ENCODE data around the gene RAB10. TPM values are rescaled to one million over a fixed set of nuclear protein-coding genes. Genes with fewer than 3 reads are reported as not detected.

RAB10 gene
- total RNA-seq, 1 experiment from 2014 or later: 138 TPM

GRCh38 chr2:26144031-26144430 is 110.1 kb downstream of the RAB10 start:
- intact Hi-C loops (cut with micrococcal nuclease): loop anchor here (2.0 kb wide), 2 partner anchors 55 to 291 kb away; no protein-coding TSS in a partner anchor
- no peaks in the 10 kb centered on the region for H4K20me1 ChIP-seq (ENCODE audit: low read length)
- H3K4me2 ChIP-seq (ENCODE audit: low read length): peak overlapping the region; percentile 33
- no peak for TF ChIP-seq EZH2 (IDR thresholded peaks at IDR 0.05; ENCODE audit: low read length, unreplicated experiment)
- no peak for TF ChIP-seq EZH2phosphoT487 (IDR thresholded peaks at IDR 0.05; ENCODE audit: borderline replicate concordance, low read length)
- TF ChIP-seq CTCF (conservative IDR thresholded peaks at IDR 0.05; ENCODE audit: low read depth, low read length): no peak
- peaks cover 18% of the 10 kb centered on the region for H3K4me1 ChIP-seq (ENCODE audit: insufficient read depth, low read length)
- H2AFZ ChIP-seq (ENCODE audit: low read length): peak overlapping the region; percentile 7; the same call in 1 of the 2 replicates
- no peak overlapping the region for H3K4me3 ChIP-seq (ENCODE audit: low read length)
- no peaks in the 10 kb centered on the region for H3K79me2 ChIP-seq (ENCODE audit: low read length)
- 0 out of 2 replicates have a peak overlapping the region, but pooled peaks have one; percentile 14 for H3K27ac ChIP-seq (ENCODE audit: low read length)
- no peaks in the 10 kb centered on the region for H3K9me3 ChIP-seq (ENCODE audit: low read length)
- peak; percentile 27 for ATAC-seq
- no peaks in the 10 kb centered on the region for H3F3A ChIP-seq (ENCODE audit: low read length, unreplicated experiment)
- no peaks in the 10 kb centered on the region for H3K36me3 ChIP-seq (ENCODE audit: low read depth, low read length)
- BruUV-seq (replicated peaks): no TSS peak
- POLR2A ChIA-PET (ENCODE audit: unreplicated experiment): no interaction called here
- H3K27me3 ChIP-seq (ENCODE audit: low read length): no peaks in the 10 kb centered on the region
- peak; percentile 45 for DNase-seq
- no peaks in the 10 kb centered on the region for H3K9me2 ChIP-seq (replicated peaks; ENCODE audit: low read length)
- H3K9ac ChIP-seq (ENCODE audit: low read length): no peak overlapping the region
- CTCF ChIA-PET: interaction anchor here (0.6 to 0.7 kb wide), 2 partner anchors 56 to 151 kb away, joined by 3 to 7 read pairs; no protein-coding TSS in a partner anchor

GRCh38 chr2:26144953-26145680 is 111.2 kb downstream of the RAB10 start:
- H3K27me3 ChIP-seq (ENCODE audit: low read length): no peaks in the 10 kb centered on the region
- H3K36me3 ChIP-seq (ENCODE audit: low read depth, low read length): no peaks in the 10 kb centered on the region
- ATAC-seq (peak; percentile 39), DNase-seq (peak; percentile 80)
- BruUV-seq (replicated peaks): no TSS peak
- peaks cover 18% of the 10 kb centered on the region for H3K4me1 ChIP-seq (ENCODE audit: insufficient read depth, low read length)
- H3K9ac ChIP-seq (ENCODE audit: low read length): no peak overlapping the region
- H3K27ac ChIP-seq (ENCODE audit: low read length): no peak overlapping the region
- peak; percentile 92 for TF ChIP-seq CTCF (conservative IDR thresholded peaks at IDR 0.05; ENCODE audit: low read depth, low read length)
- no peak for TF ChIP-seq EZH2phosphoT487 (IDR thresholded peaks at IDR 0.05; ENCODE audit: borderline replicate concordance, low read length)
- H2AFZ ChIP-seq (ENCODE audit: low read length): peak overlapping the region; percentile 3; the same call in 1 of the 2 replicates
- no peaks in the 10 kb centered on the region for H3K9me3 ChIP-seq (ENCODE audit: low read length)
- no peak overlapping the region for H3K4me3 ChIP-seq (ENCODE audit: low read length)
- H3F3A ChIP-seq (ENCODE audit: low read length, unreplicated experiment): no peaks in the 10 kb centered on the region
- H3K4me2 ChIP-seq (ENCODE audit: low read length): peak overlapping the region; percentile 38; the same call in 1 of the 2 replicates
- H4K20me1 ChIP-seq (ENCODE audit: low read length): no peaks in the 10 kb centered on the region
- ChIA-PET POLR2A (ENCODE audit: unreplicated experiment) (interaction anchor here (0.6 kb wide), 2 partner anchors 111 to 194 kb away, joined by 4 read pairs; partner anchors contain the start of gene RAB10), CTCF (interaction anchor here (0.5 to 1.2 kb wide), 4 partner anchors 57 to 267 kb away, joined by 3 to 5 read pairs (median 4); partner anchors contain the start of gene ASXL2)
- intact Hi-C loops (cut with micrococcal nuclease): loop anchor here (1.0 to 2.0 kb wide), 4 partner anchors 56 to 292 kb away; no protein-coding TSS in a partner anchor
- no peaks in the 10 kb centered on the region for H3K9me2 ChIP-seq (replicated peaks; ENCODE audit: low read length)
- no peaks in the 10 kb centered on the region for H3K79me2 ChIP-seq (ENCODE audit: low read length)

- no peak for TF ChIP-seq EZH2 (IDR thresholded peaks at IDR 0.05; ENCODE audit: low read length, unreplicated experiment)
- no peak for TF ChIP-seq CTCF (conservative IDR thresholded peaks at IDR 0.05; ENCODE audit: low read depth, low read length)
- Histone ChIP-seq H3K9me2 (replicated peaks; ENCODE audit: low read length) (no peaks in the 10 kb centered on the region), H3K27ac (ENCODE audit: low read length) (no peak overlapping the region), H3K4me3 (ENCODE audit: low read length) (no peak overlapping the region), H3K36me3 (ENCODE audit: low read depth, low read length) (no peaks in the 10 kb centered on the region), H2AFZ (ENCODE audit: low read length) (no peak overlapping the region), H3K27me3 (ENCODE audit: low read length) (no peaks in the 10 kb centered on the region), H3K79me2 (ENCODE audit: low read length) (no peaks in the 10 kb centered on the region), H3K4me2 (ENCODE audit: low read length) (no peak overlapping the region), H3K9ac (ENCODE audit: low read length) (no peak overlapping the region), H3K9me3 (ENCODE audit: low read length) (no peaks in the 10 kb centered on the region), H3F3A (ENCODE audit: low read length, unreplicated experiment) (no peaks in the 10 kb centered on the region), H4K20me1 (ENCODE audit: low read length) (no peaks in the 10 kb centered on the region), H3K4me1 (ENCODE audit: insufficient read depth, low read length) (peaks cover 16% of the 10 kb centered on the region)
- ATAC-seq (no peak), DNase-seq (peak; percentile 30)
- BruUV-seq (replicated peaks): no TSS peak
- intact Hi-C loops (cut with micrococcal nuclease): no loop called here
- POLR2A ChIA-PET (ENCODE audit: unreplicated experiment): no interaction called here
- CTCF ChIA-PET: interaction anchor here (0.6 kb wide), 1 partner anchor 297 kb away, joined by 3 read pairs; no protein-coding TSS in a partner anchor
Observed at GRCh38 chr2:26148501-26148900, 114.6 kb downstream of the RAB10 start.
